Neural crest cell (in vitro differentiated cells): ENCODE data around the gene AKR1A1. TPM values are rescaled to one million over a fixed set of nuclear protein-coding genes. Genes with fewer than 3 reads are reported as not detected.

ENCODE experiments used
- DNase-seq: peaks from one replicate; pipeline ENCODE4 v3.0.0; 2021; ENCODE audit warnings: low read depth, mixed read lengths, low spot score
- H3K27ac Mint-ChIP-seq: one replicate; pipeline ENCODE4 v1.8.0; 2021; ENCODE audit warnings: mild to moderate bottlenecking, mixed read lengths; ENCODE audit not compliant: unreplicated experiment
- H3K27me3 Mint-ChIP-seq: 2 replicates; pipeline ENCODE4 v1.8.0; 2021; ENCODE audit warnings: low read depth, mild to moderate bottlenecking, mixed read lengths
- H3K36me3 Mint-ChIP-seq: 2 replicates; pipeline ENCODE4 v1.8.0; 2021; ENCODE audit warnings: low read depth, mild to moderate bottlenecking, mixed read lengths
- H3K4me1 Mint-ChIP-seq: 2 replicates; pipeline ENCODE4 v1.8.0; 2021; ENCODE audit warnings: mixed read lengths
- H3K4me3 Mint-ChIP-seq: one replicate; pipeline ENCODE4 v1.8.0; 2021; ENCODE audit warnings: mild to moderate bottlenecking, mixed read lengths
- H3K9me3 Mint-ChIP-seq: 2 replicates; pipeline ENCODE4 v1.8.0; 2021; ENCODE audit warnings: mixed read lengths
- CTCF ChIP-seq: fragments of 200-600 bp; sonication (generic); conservative IDR thresholded peaks from 2 replicates; pipeline ENCODE4 v1.5.0; 2021; ENCODE audit warnings: antibody characterized with exemption, mild to moderate bottlenecking
- total RNA-seq: library from RNA; stranded (reverse); gene quantifications from 2 replicates; pipeline ENCODE4 v1.2.1, GENCODE V29; 2021

The AKR1A1 gene
- total RNA-seq, 1 donor from 2014 or later = 192 TPM

- Mint-ChIP-seq H3K4me1 (no peaks in the 10 kb centered on the region), H3K27me3 (peaks cover 8% of the 10 kb centered on the region), H3K36me3 (peaks cover 26% of the 10 kb centered on the region), H3K27ac (no peak overlapping the region), H3K4me3 (no peak overlapping the region), H3K9me3 (no peaks in the 10 kb centered on the region)
- DNase-seq = no peak
- no peak for TF ChIP-seq CTCF
These were observed 67.0 kb downstream of the AKR1A1 start for GRCh38 chr1:45617618-45618017.

- Mint-ChIP-seq H3K4me1 (no peaks in the 10 kb centered on the region), H3K36me3 (peaks cover 32% of the 10 kb centered on the region), H3K9me3 (no peaks in the 10 kb centered on the region), H3K4me3 (peak overlapping the region; percentile 15), H3K27me3 (peaks cover 8% of the 10 kb centered on the region), H3K27ac (peak overlapping the region; percentile 12)
- TF ChIP-seq CTCF = no peak
- no peak for DNase-seq
These were observed 68.7 kb downstream of the AKR1A1 start for GRCh38 chr1:45619149-45619921.

Other genes starting within 250 kb of the AKR1A1 start
- 10.6 and 11.6 TPM in 2 replicates for gene HPDL, start 223.9 kb upstream of the AKR1A1 start, total RNA-seq
- 26.7 and 28.8 TPM in 2 replicates for gene TOE1, start 210.7 kb upstream of the AKR1A1 start, total RNA-seq
- gene MUTYH, start 210.4 kb upstream of the AKR1A1 start, total RNA-seq = 61.9 and 68.2 TPM in 2 replicates
- gene TESK2, start 59.7 kb upstream of the AKR1A1 start, total RNA-seq = 1.8 and 1.9 TPM in 2 replicates
- 2.6 and 2.9 TPM in 2 replicates for gene CCDC163, start 50.8 kb upstream of the AKR1A1 start, total RNA-seq
- gene MMACHC, start 50.5 kb upstream of the AKR1A1 start, total RNA-seq = 9.7 and 12.5 TPM in 2 replicates
- 317 and 334 TPM in 2 replicates for gene PRDX1, start 28.9 kb upstream of the AKR1A1 start, total RNA-seq
- 455 and 466 TPM in 2 replicates for gene NASP, start 33.2 kb downstream of the AKR1A1 start, total RNA-seq
- gene CCDC17, start 73.2 kb downstream of the AKR1A1 start, total RNA-seq = 1.9 and 2.4 TPM in 2 replicates
- gene GPBP1L1, start 135.7 kb downstream of the AKR1A1 start, total RNA-seq = 73.6 and 74.9 TPM in 2 replicates
- 25.7 and 29.6 TPM in 2 replicates for gene TMEM69, start 137.4 kb downstream of the AKR1A1 start, total RNA-seq
- 16.8 and 18.8 TPM in 2 replicates for gene IPP, start 199.8 kb downstream of the AKR1A1 start, total RNA-seq